Adipocyte (in vitro differentiated cells): Measurements from ENCODE around the gene S100A6.

ENCODE experiments used
- DNase-seq: peaks from one replicate; pipeline ENCODE4 v3.0.0-alpha.2; 2015; ENCODE audit warnings: low read depth
- H3K27me3 ChIP-seq: replicated peaks from 2 replicates; pipeline ENCODE4 v1.7.0; 2013; ENCODE audit warnings: mild to moderate bottlenecking, low read length, moderate library complexity; ENCODE audit not compliant: control insufficient read depth, insufficient read depth
- H3K36me3 ChIP-seq: 2 replicates; pipeline ENCODE4 v1.7.0; 2013; ENCODE audit warnings: low read length, mild to moderate bottlenecking, moderate library complexity; ENCODE audit not compliant: control insufficient read depth, insufficient read depth, severe bottlenecking
- H3K4me1 ChIP-seq: 2 replicates; pipeline ENCODE4 v1.7.0; 2013; ENCODE audit warnings: mild to moderate bottlenecking, low read length, moderate library complexity; ENCODE audit not compliant: control insufficient read depth, insufficient read depth
- H3K4me3 ChIP-seq: 2 replicates; pipeline ENCODE4 v1.7.0; 2013; ENCODE audit warnings: mild to moderate bottlenecking, low read length, moderate library complexity
- H3K9ac ChIP-seq: 2 replicates; pipeline ENCODE4 v1.7.0; 2013; ENCODE audit warnings: mild to moderate bottlenecking, low read length, moderate library complexity
- H3K9me3 ChIP-seq: 2 replicates; pipeline ENCODE4 v1.7.0; 2013; ENCODE audit warnings: mild to moderate bottlenecking, low read length, moderate library complexity; ENCODE audit not compliant: control insufficient read depth

S100A6 gene

GRCh38 chr1:153485863-153486262 is 49.9 kb downstream of the S100A6 start:
- H3K27me3 ChIP-seq, result peaks cover 17% of the 10 kb centered on the region
- H3K36me3 ChIP-seq, result no peaks in the 10 kb centered on the region
- no peak for DNase-seq
- no peak overlapping the region for H3K9ac ChIP-seq
- no peak overlapping the region for H3K4me3 ChIP-seq
- H3K4me1 ChIP-seq, result peaks cover 5% of the 10 kb centered on the region
- no peaks in the 10 kb centered on the region for H3K9me3 ChIP-seq
